Spinal cord (tissue), 10 donors: ENCODE results near the gene INIP. TPM values are rescaled to one million over a fixed set of nuclear protein-coding genes. Genes with fewer than 3 reads are reported as not detected.

Source experiments
- DNase-seq, 6 donors: peaks; one replicate each; pipeline versions ENCODE4 v3.0.0 to v3.0.0-alpha.2; 2013 to 2015; ENCODE audit warnings: low spot score in 6 of 6, low read depth in 4 of 6
- H3K27ac ChIP-seq: one replicate; pipeline ENCODE4 v1.5.1; 2013; ENCODE audit warnings: low read depth, low read length, control low read depth
- H3K27me3 ChIP-seq: one replicate; pipeline ENCODE4 v1.6.1; 2013; ENCODE audit warnings: low read length; ENCODE audit not compliant: control insufficient read depth, insufficient read depth
- H3K36me3 ChIP-seq: one replicate; pipeline ENCODE4 v1.6.1; 2013; ENCODE audit warnings: low read length; ENCODE audit not compliant: control insufficient read depth, insufficient read depth
- H3K4me1 ChIP-seq: one replicate; pipeline ENCODE4 v1.6.1; 2013; ENCODE audit warnings: low read length; ENCODE audit not compliant: control insufficient read depth, insufficient read depth
- H3K4me3 ChIP-seq: one replicate; pipeline ENCODE4 v1.5.1; 2013; ENCODE audit warnings: low read depth, low read length, control low read depth
- H3K9me3 ChIP-seq: one replicate; pipeline ENCODE4 v1.6.1; 2013; ENCODE audit warnings: low read length; ENCODE audit not compliant: control insufficient read depth, insufficient read depth
- WGBS: methylation state at CpG from one replicate; pipeline ENCODE4 v1.1.5; 2013; ENCODE audit warnings: missing lambda C conversion rate; ENCODE audit not compliant: insufficient coverage; 5-methylcytosine and 5-hydroxymethylcytosine counted together
- polyA plus RNA-seq, 2 donors: library from polyadenylated mRNA; unstranded; fragments of 120-200 nt; gene quantifications; one replicate each; pipeline ENCODE4 v1.2.1, GENCODE V29; 2013; ENCODE audit not compliant: insufficient read length in 2 of 2
- total RNA-seq, 2 donors: library from RNA; depleted of rRNA in 1 of 2; stranded (reverse); fragments of 120-200 nt in 1 of 2; fragments of >200 nt in 1 of 2; gene quantifications; one replicate each; pipeline versions ENCODE4 v1.2.3 to v1.2.4, GENCODE V29; 2013 to 2014
- donor health status: healthy.

Gene INIP
- total and polyA plus RNA-seq, 4 donors = 25.2 to 29.0 (median 27.0) TPM

GRCh38 chr9:112663681-112664080, 54.2 kb downstream of the INIP start:
- H3K9me3 ChIP-seq = no peaks in the 10 kb centered on the region
- H3K27me3 ChIP-seq = no peaks in the 10 kb centered on the region
- H3K4me3 ChIP-seq = no peak overlapping the region
- no peak overlapping the region for H3K27ac ChIP-seq
- no peaks in the 10 kb centered on the region for H3K4me1 ChIP-seq
- no peak for DNase-seq
- 86% methylated on average over 1 of the region's 5 CpGs for WGBS
- H3K36me3 ChIP-seq = peaks cover 11% of the 10 kb centered on the region

GRCh38 chr9:112659906-112660305, 58.0 kb downstream of the INIP start:
- Histone ChIP-seq H3K9me3 (no peaks in the 10 kb centered on the region), H3K27me3 (no peaks in the 10 kb centered on the region), H3K4me3 (no peak overlapping the region), H3K27ac (no peak overlapping the region), H3K4me1 (no peaks in the 10 kb centered on the region), H3K36me3 (peaks cover 11% of the 10 kb centered on the region)
- WGBS = 94% methylated on average over 7 of the region's 12 CpGs
- DNase-seq = no peak

- Histone ChIP-seq H3K27me3 (no peaks in the 10 kb centered on the region), H3K27ac (no peak overlapping the region), H3K4me3 (no peak overlapping the region), H3K36me3 (peaks cover 11% of the 10 kb centered on the region), H3K9me3 (no peaks in the 10 kb centered on the region), H3K4me1 (no peaks in the 10 kb centered on the region)
- 96% methylated on average over 2 of the region's 3 CpGs for WGBS
- DNase-seq = no peak
These were observed 62.2 kb downstream of the INIP start for GRCh38 chr9:112655668-112656067.

- Histone ChIP-seq H3K4me1 (no peaks in the 10 kb centered on the region), H3K27me3 (no peaks in the 10 kb centered on the region), H3K9me3 (no peaks in the 10 kb centered on the region), H3K27ac (no peak overlapping the region), H3K4me3 (no peak overlapping the region), H3K36me3 (peaks cover 2% of the 10 kb centered on the region)
- no peak for DNase-seq
- WGBS = 100% methylated on average over 1 of the region's 5 CpGs
These were observed 63.6 kb downstream of the INIP start for GRCh38 chr9:112654282-112654681.

GRCh38 chr9:112648624-112649023, 69.3 kb downstream of the INIP start:
- WGBS = no CpG with 5 or more reads among the region's 1 CpG
- H3K36me3 ChIP-seq = no peaks in the 10 kb centered on the region

GRCh38 chr9:112647596-112647995, 70.3 kb downstream of the INIP start:
- WGBS = 100% methylated on average over 1 of the region's 3 CpGs
- DNase-seq = no peak
- H3K9me3 ChIP-seq = no peaks in the 10 kb centered on the region

More at GRCh38 chr9:112648624-112649023, 69.3 kb downstream of the INIP start:
- Histone ChIP-seq H3K27ac (no peak overlapping the region), H3K27me3 (no peaks in the 10 kb centered on the region), H3K9me3 (no peaks in the 10 kb centered on the region), H3K4me3 (no peak overlapping the region), H3K4me1 (no peaks in the 10 kb centered on the region)
- DNase-seq = no peak

GRCh38 chr9:112642126-112642525, 75.8 kb downstream of the INIP start:
- no peak for DNase-seq
- Histone ChIP-seq H3K27me3 (no peaks in the 10 kb centered on the region), H3K9me3 (peaks cover 4% of the 10 kb centered on the region), H3K4me1 (no peaks in the 10 kb centered on the region), H3K36me3 (no peaks in the 10 kb centered on the region), H3K27ac (no peak overlapping the region), H3K4me3 (no peak overlapping the region)
- WGBS = 86% methylated on average over 1 of the region's 3 CpGs

More at GRCh38 chr9:112647596-112647995, 70.3 kb downstream of the INIP start:
- H3K27ac ChIP-seq = no peak overlapping the region
- no peaks in the 10 kb centered on the region for H3K36me3 ChIP-seq
- H3K4me1 ChIP-seq = no peaks in the 10 kb centered on the region
- H3K27me3 ChIP-seq = no peaks in the 10 kb centered on the region
- H3K4me3 ChIP-seq = no peak overlapping the region

- no peak overlapping the region for H3K4me3 ChIP-seq
- H3K36me3 ChIP-seq = no peaks in the 10 kb centered on the region
- no peaks in the 10 kb centered on the region for H3K4me1 ChIP-seq
- no peak overlapping the region for H3K27ac ChIP-seq
- H3K9me3 ChIP-seq = peaks cover 4% of the 10 kb centered on the region
- WGBS = 95% methylated on average over 3 of the region's 4 CpGs
- H3K27me3 ChIP-seq = no peaks in the 10 kb centered on the region
- no peak for DNase-seq
These were observed 77.6 kb downstream of the INIP start for GRCh38 chr9:112640311-112640710.

Other genes starting within 250 kb of the INIP start
- gene KIAA1958, start 231.3 kb downstream of the INIP start, total RNA-seq = 10 to 100 TPM; 15.6 to 16.9 TPM
- 10 to 100 TPM; 11.0 to 14.4 TPM for gene KIAA1958, start 231.3 kb downstream of the INIP start, polyA plus RNA-seq
- 10 to 100 TPM; 21.5 to 31.8 TPM for gene SNX30, start 32.6 kb upstream of the INIP start, total RNA-seq
- gene SNX30, start 32.6 kb upstream of the INIP start, polyA plus RNA-seq = 10 to 100 TPM; 18.1 to 22.6 TPM
- gene SLC46A2, start 172.8 kb upstream of the INIP start, total RNA-seq = under 1 TPM; 0.11 to 0.30 TPM
- gene SLC46A2, start 172.8 kb upstream of the INIP start, polyA plus RNA-seq = under 1 TPM; 0.14 to 0.54 TPM